IMR-90 (cell line): Measurements from ENCODE around the gene EBLN1. TPM values are rescaled to one million over a fixed set of nuclear protein-coding genes. Genes with fewer than 3 reads are reported as not detected.

Source experiments
- ATAC-seq: fragments of 200-7000 bp; cut with Tn5 transposase; 2 replicates; pipeline ENCODE4 v1.9.1; 2020; ENCODE audit warnings: low read depth, mild to moderate bottlenecking, moderate library complexity
- BruUV-seq: library from RNA; stranded (reverse); fragments of 400-500 nt; replicated peaks from 2 replicates; lab custom pipeline; 2021; lab: Mats Ljungman, UMichigan
- CTCF ChIA-PET: fragments of 300-600 bp; formaldehyde crosslinking; extraction: SDS; loops from one replicate; lab custom pipeline; 2021; ENCODE audit warnings: antibody characterized with exemption; lab: Yijun Ruan, JAX
- POLR2A ChIA-PET: fragments of 300-600 bp; sonication (Branson Sonifier 250); formaldehyde crosslinking; loops from one replicate; lab custom pipeline; 2022; ENCODE audit warnings: antibody characterized with exemption; ENCODE audit not compliant: unreplicated experiment; lab: Charles Lee
- DNase-seq: peaks from one replicate; pipeline ENCODE4 v3.0.0; 2013
- H2AFZ ChIP-seq: replicated peaks from 2 replicates; pipeline ENCODE3; 2013; ENCODE audit warnings: low read length, mild to moderate bottlenecking; ENCODE audit not compliant: poor library complexity
- H2AK5ac ChIP-seq: 2 replicates; pipeline ENCODE4 v1.6.1; 2013; ENCODE audit warnings: low read depth, low read length, inconsistent platforms
- H2AK9ac ChIP-seq: replicated peaks from 2 replicates; pipeline ENCODE3; 2013; ENCODE audit warnings: mild to moderate bottlenecking, low read depth, low read length, moderate library complexity; ENCODE audit not compliant: poor library complexity
- H2BK120ac ChIP-seq: 2 replicates; pipeline ENCODE4 v1.6.1; 2013; ENCODE audit warnings: low read depth, low read length, inconsistent platforms
- H2BK15ac ChIP-seq: 3 replicates; pipeline ENCODE4 v1.6.1; 2013; ENCODE audit warnings: low read depth, low read length, inconsistent platforms
- H2BK20ac ChIP-seq: 2 replicates; pipeline ENCODE4 v1.6.1; 2013; ENCODE audit warnings: low read depth, mild to moderate bottlenecking, inconsistent platforms, low read length, moderate library complexity
- H2BK5ac ChIP-seq: 2 replicates; pipeline ENCODE4 v1.6.1; 2013; ENCODE audit warnings: mild to moderate bottlenecking, low read depth, low read length, inconsistent platforms; ENCODE audit not compliant: poor library complexity, severe bottlenecking
- H3K14ac ChIP-seq: replicated peaks from 2 replicates; pipeline ENCODE4 v1.6.1; 2013; ENCODE audit warnings: low read depth, low read length, inconsistent platforms
- H3K18ac ChIP-seq: 2 replicates; pipeline ENCODE4 v1.6.1; 2013; ENCODE audit warnings: low read depth, low read length, control low read depth
- H3K23ac ChIP-seq: 2 replicates; pipeline ENCODE4 v1.6.1; 2013; ENCODE audit warnings: low read depth, low read length, inconsistent platforms
- H3K27ac ChIP-seq: 2 replicates; pipeline ENCODE4 v1.5.1; 2013; ENCODE audit warnings: mild to moderate bottlenecking, control low read depth, low read length; ENCODE audit not compliant: insufficient read depth
- H3K27me3 ChIP-seq: 2 replicates; pipeline ENCODE4 v1.6.1; 2013; ENCODE audit warnings: low read length; ENCODE audit not compliant: control insufficient read depth, insufficient read depth
- H3K36me3 ChIP-seq: 2 replicates; pipeline ENCODE4 v1.6.1; 2013; ENCODE audit warnings: low read length, mixed read lengths; ENCODE audit not compliant: control insufficient read depth, insufficient read depth
- H3K4ac ChIP-seq: 2 replicates; pipeline ENCODE4 v1.6.1; 2013; ENCODE audit warnings: low read depth, low read length, inconsistent platforms
- H3K4me1 ChIP-seq: 2 replicates; pipeline ENCODE4 v1.6.1; 2013; ENCODE audit warnings: low read length, mixed read lengths; ENCODE audit not compliant: control insufficient read depth, insufficient read depth
- H3K4me2 ChIP-seq: 2 replicates; pipeline ENCODE4 v1.6.1; 2013; ENCODE audit warnings: low read depth, mild to moderate bottlenecking, control low read depth, low read length, moderate library complexity
- H3K4me3 ChIP-seq: 2 replicates; pipeline ENCODE4 v1.5.1; 2013; ENCODE audit warnings: low read depth, mild to moderate bottlenecking, control low read depth, low read length, moderate library complexity; ENCODE audit not compliant: insufficient read depth
- H3K56ac ChIP-seq: 2 replicates; pipeline ENCODE4 v1.6.1; 2013; ENCODE audit warnings: low read length, inconsistent platforms; ENCODE audit not compliant: insufficient read depth; ENCODE audit errors: extremely low read depth
- H3K79me1 ChIP-seq, 2 experiments: 2 replicates each; pipeline ENCODE4 v1.6.1; 2013; ENCODE audit warnings: low read length in 2 of 2, inconsistent platforms in 1 of 2, low read depth in 1 of 2
- H3K9ac ChIP-seq: 2 replicates; pipeline ENCODE4 v1.6.1; 2013; ENCODE audit warnings: low read depth, low read length, control low read depth
- H3K9me1 ChIP-seq: 2 replicates; pipeline ENCODE4 v1.6.1; 2013; ENCODE audit warnings: low read length, inconsistent platforms; ENCODE audit not compliant: insufficient read depth
- H3K9me3 ChIP-seq: 2 replicates; pipeline ENCODE4 v1.6.1; 2013; ENCODE audit warnings: low read length; ENCODE audit not compliant: control insufficient read depth, insufficient read depth
- H4K20me1 ChIP-seq: 2 replicates; pipeline ENCODE4 v1.6.1; 2013; ENCODE audit warnings: low read length, inconsistent platforms; ENCODE audit not compliant: insufficient read depth
- H4K5ac ChIP-seq: 2 replicates; pipeline ENCODE4 v1.6.1; 2013; ENCODE audit warnings: mild to moderate bottlenecking, low read depth, low read length, control low read depth
- H4K8ac ChIP-seq, 2 experiments: 2 replicates each; pipeline ENCODE4 v1.6.1; 2013; ENCODE audit warnings: low read depth in 2 of 2, low read length in 2 of 2, control low read depth in 1 of 2, inconsistent platforms in 1 of 2
- H4K91ac ChIP-seq: 2 replicates; pipeline ENCODE4 v1.6.1; 2013; ENCODE audit warnings: low read depth, low read length, inconsistent platforms; ENCODE audit not compliant: insufficient read depth
- CHD1 ChIP-seq: IDR thresholded peaks from 2 replicates; pipeline ENCODE4 v1.6.1; 2012; ENCODE audit warnings: low read depth, low read length, improper control_type of control experiment
- MAFK ChIP-seq: IDR thresholded peaks from 2 replicates; pipeline ENCODE4 v1.6.1; 2012; ENCODE audit warnings: low read depth, low read length, improper control_type of control experiment
- MXI1 ChIP-seq: IDR thresholded peaks from 2 replicates; pipeline ENCODE4 v1.6.1; 2012; ENCODE audit warnings: low read depth, mild to moderate bottlenecking, low read length, moderate library complexity, borderline replicate concordance
- POLR2A ChIP-seq: IDR thresholded peaks from 2 replicates; pipeline ENCODE4 v1.6.1; 2012; ENCODE audit warnings: mild to moderate bottlenecking, low read depth, low read length
- USF2 ChIP-seq: fragments of 150-350 bp; IDR thresholded peaks from 2 replicates; pipeline ENCODE4 v1.6.1; 2017; ENCODE audit warnings: mild to moderate bottlenecking, antibody characterized with exemption, low read length, low read depth
- WGBS, 2 experiments: methylation state at CpG; one replicate each; pipeline versions ENCODE4 v1.1.5 to v1.1.7; 2013; ENCODE audit warnings: missing lambda C conversion rate in 2 of 2; ENCODE audit not compliant: insufficient read length in 1 of 2; ENCODE audit errors: extremely low coverage in 2 of 2; 5-methylcytosine and 5-hydroxymethylcytosine counted together
- dilution Hi-C: fragments of 300-500 bp; cut with HindIII; formaldehyde crosslinking; loops from one replicate; pipeline ENCODE4 v1.14.3; 2018; ENCODE audit warnings: low sequenced_read_pairs; ENCODE audit not compliant: unreplicated experiment
- in situ Hi-C: fragments of 300-500 bp; cut with MboI; formaldehyde crosslinking; loops from 3 replicates; pipeline ENCODE4 v1.14.3; 2019; ENCODE audit warnings: low sequenced_read_pairs, inconsistent platforms, mixed read lengths
- intact Hi-C: fragments of 100-400 bp; cut with micrococcal nuclease; formaldehyde crosslinking; loops from 2 replicates; pipeline ENCODE4 v1.10.0; 2022
- polyA plus RNA-seq, 3 experiments: library from polyadenylated mRNA; depleted of rRNA; stranded (reverse); fragments of >200 nt; gene quantifications; 2 replicates each; pipeline ENCODE4 v1.2.3, GENCODE V29; 2012; ENCODE audit warnings: low replicate concordance in 1 of 3
- total RNA-seq: library from RNA; depleted of rRNA; stranded (reverse); fragments of >200 nt; gene quantifications from 2 replicates; pipeline ENCODE4 v1.2.3, GENCODE V29; 2012

The EBLN1 gene
- total and polyA plus RNA-seq, 2 of the 4 experiments (the other 2 are of a cell fraction): not detected

- Histone ChIP-seq H2AFZ (no peak overlapping the region), H3K4me2 (no peak overlapping the region), H3K18ac (no peak overlapping the region), H2BK120ac (no peak overlapping the region), H2BK20ac (no peak overlapping the region), H3K14ac (no peak overlapping the region), H2BK5ac (no peak overlapping the region), H4K8ac (no peak overlapping the region), H3K4me3 (no peak overlapping the region), H3K23ac (no peak overlapping the region), H4K5ac (no peak overlapping the region), H2AK9ac (no peak overlapping the region), H2AK5ac (no peak overlapping the region), H2BK15ac (no peak overlapping the region), H4K91ac (no peak overlapping the region), H3K27ac (no peak overlapping the region), H3K9me1 (no peaks in the 10 kb centered on the region; the same call in 1 of the 2 replicates), H3K4me1 (no peaks in the 10 kb centered on the region), H3K9ac (no peak overlapping the region), H3K36me3 (no peaks in the 10 kb centered on the region), H3K79me1 (no peaks in the 10 kb centered on the region), H3K4ac (no peak overlapping the region), H3K27me3 (no peaks in the 10 kb centered on the region; the same call in 1 of the 2 replicates), H3K56ac (no peak overlapping the region), H4K20me1 (no peaks in the 10 kb centered on the region), H3K9me3 (no peaks in the 10 kb centered on the region)
- no peak for DNase-seq
- no TSS peak for BruUV-seq
- no peak for TF ChIP-seq MXI1
- no peak for TF ChIP-seq POLR2A
- no peak for TF ChIP-seq CHD1
- no peak for TF ChIP-seq USF2
- TF ChIP-seq MAFK: no peak
- dilution Hi-C loops (no loop called here), intact Hi-C loops (no loop called here), in situ Hi-C loops (no loop called here)
- ChIA-PET CTCF (interaction anchor here (0.8 to 1.1 kb wide), 2 partner anchors 11 to 13 kb away, joined by 3 to 4 read pairs; no protein-coding TSS in a partner anchor), POLR2A (interaction anchor here (0.5 kb wide), 1 partner anchor 968 kb away, joined by 22 read pairs; no protein-coding TSS in a partner anchor)
- ATAC-seq: no peak
- no CpG with 5 or more reads among the region's 4 CpGs for WGBS, 2 experiments
Observed at GRCh38 chr10:22244001-22244400, 26.2 kb upstream of the EBLN1 start.
